Spleen (tissue), 7 donors: ENCODE data around the gene ERICH6B.

Experiments used
- CTCF ChIP-seq, 11 experiments: fragments of 200-600 bp in 7 of 11; fragments of 450-650 bp in 4 of 11; sonication (generic) in 4 of 11; IDR thresholded peaks in 8 of 11; conservative IDR thresholded peaks in 3 of 11; 1 replicate in 7 of 11; 2 replicates in 4 of 11; pipeline versions ENCODE4 v1.4.0 to v1.8.0; 2016 to 2021; ENCODE audit warnings: antibody characterized with exemption in 11 of 11, inconsistent platforms in 4 of 11, mild to moderate bottlenecking in 1 of 11
- POLR2A ChIP-seq, 3 donors: fragments of 450-650 bp; IDR thresholded peaks; one replicate each; pipeline ENCODE4 v1.5.1; 2017; ENCODE audit warnings: antibody characterized with exemption in 3 of 3, mild to moderate bottlenecking in 1 of 3
- donor health status: DM: no; HTN: no; CAD: no; lungs with moderate emphysema.
- donor health status: DM: no; HTN: no; CAD: no.
- donor health status: DM: no; HTN: no; CAD: no.

GRCh38 chr13:45604892-45605291, 10.6 kb downstream of the ERICH6B start:
- TF ChIP-seq CTCF (IDR thresholded peaks at IDR 0.05 in 8 of 11, conservative IDR thresholded peaks at IDR 0.05 in 3 of 11) (no peak), POLR2A (IDR thresholded peaks at IDR 0.05) (no peak)
